Gastrocnemius medialis (tissue), 4 donors: Measurements from ENCODE around the gene GJA10. TPM values are rescaled to one million over a fixed set of nuclear protein-coding genes. Genes with fewer than 3 reads are reported as not detected.
"Not testable (repeated sequence)": the region's sequence is repeated elsewhere in the genome, so short reads cannot be mapped to it uniquely, and the experiment has no call there.

Source experiments
- ATAC-seq, 2 donors: fragments of 150-250 bp; one replicate each; pipeline ENCODE4 v1.9.1; 2016
- DNase-seq, 2 donors: peaks; one replicate each; pipeline ENCODE4 v3.0.0-alpha.2; 2019
- H3K27ac ChIP-seq, 4 donors: fragments of 200-600 bp; sonication (generic); 1 replicate in 1 of 4; 2 replicates in 3 of 4; pipeline ENCODE4 v1.5.1; 2016 to 2018; ENCODE audit warnings: mild to moderate bottlenecking in 2 of 4, moderate library complexity in 1 of 4
- H3K27me3 ChIP-seq, 3 donors: fragments of 200-600 bp; sonication (generic) in 2 of 3; 1 replicate in 1 of 3; 2 replicates in 2 of 3; pipeline versions ENCODE4 v1.5.1 to v1.6.0; 2016 to 2019; ENCODE audit warnings: mild to moderate bottlenecking in 1 of 3, moderate library complexity in 1 of 3
- H3K36me3 ChIP-seq, 2 donors: fragments of 200-600 bp; sonication (generic) in 1 of 2; one replicate each; pipeline ENCODE4 v1.5.1; 2017 to 2018
- H3K4me1 ChIP-seq, 2 donors: fragments of 200-600 bp; sonication (generic) in 1 of 2; one replicate each; pipeline ENCODE4 v1.5.1; 2016 to 2017; ENCODE audit warnings: mild to moderate bottlenecking in 2 of 2
- H3K4me3 ChIP-seq, 4 donors: fragments of 200-600 bp; sonication (generic) in 3 of 4; 1 replicate in 1 of 4; 2 replicates in 3 of 4; pipeline ENCODE4 v1.5.1; 2016 to 2019; ENCODE audit warnings: mild to moderate bottlenecking in 2 of 4
- H3K9me3 ChIP-seq, 3 donors: fragments of 200-600 bp; sonication (generic) in 2 of 3; 1 replicate in 1 of 3; 2 replicates in 2 of 3; pipeline ENCODE4 v1.5.1; 2016 to 2019
- POLR2A ChIP-seq, 2 donors: fragments of 450-650 bp; IDR thresholded peaks; one replicate each; pipeline ENCODE4 v1.6.1; 2017; ENCODE audit warnings: antibody characterized with exemption in 2 of 2, mild to moderate bottlenecking in 2 of 2, moderate library complexity in 2 of 2
- in situ Hi-C, 4 donors: fragments of 200-750 bp; cut with MboI; loops; one replicate each; pipeline versions ENCODE4 v1.15.0 to v1.8.0; 2017; ENCODE audit warnings: low sequenced_read_pairs in 4 of 4
- intact Hi-C: fragments of 100-400 bp; cut with DNase I; formaldehyde crosslinking; loops from one replicate; pipeline ENCODE4 v1.15.1; 2023; ENCODE audit warnings: low total_unique reads
- total RNA-seq, 4 donors: library from RNA; depleted of rRNA; stranded (reverse); fragments of >200 nt; gene quantifications; one replicate each; pipeline versions ENCODE4 v1.1.0 to v1.2.3, GENCODE V29; 2016
- TF ChIP-seq, protein P1 (sequence below), 5 experiments: fragments of 450-650 bp in 3 of 5; fragments of 200-600 bp in 2 of 5; sonication (generic) in 2 of 5; IDR thresholded peaks in 4 of 5; conservative IDR thresholded peaks in 1 of 5; 1 replicate in 4 of 5; 2 replicates in 1 of 5; pipeline ENCODE4 v1.5.1; 2016 to 2019; ENCODE audit warnings: antibody characterized with exemption in 5 of 5, mild to moderate bottlenecking in 3 of 5, moderate library complexity in 3 of 5

The GJA10 gene
- total RNA-seq, 4 donors from 2014 or later, result not detected

DNA sequence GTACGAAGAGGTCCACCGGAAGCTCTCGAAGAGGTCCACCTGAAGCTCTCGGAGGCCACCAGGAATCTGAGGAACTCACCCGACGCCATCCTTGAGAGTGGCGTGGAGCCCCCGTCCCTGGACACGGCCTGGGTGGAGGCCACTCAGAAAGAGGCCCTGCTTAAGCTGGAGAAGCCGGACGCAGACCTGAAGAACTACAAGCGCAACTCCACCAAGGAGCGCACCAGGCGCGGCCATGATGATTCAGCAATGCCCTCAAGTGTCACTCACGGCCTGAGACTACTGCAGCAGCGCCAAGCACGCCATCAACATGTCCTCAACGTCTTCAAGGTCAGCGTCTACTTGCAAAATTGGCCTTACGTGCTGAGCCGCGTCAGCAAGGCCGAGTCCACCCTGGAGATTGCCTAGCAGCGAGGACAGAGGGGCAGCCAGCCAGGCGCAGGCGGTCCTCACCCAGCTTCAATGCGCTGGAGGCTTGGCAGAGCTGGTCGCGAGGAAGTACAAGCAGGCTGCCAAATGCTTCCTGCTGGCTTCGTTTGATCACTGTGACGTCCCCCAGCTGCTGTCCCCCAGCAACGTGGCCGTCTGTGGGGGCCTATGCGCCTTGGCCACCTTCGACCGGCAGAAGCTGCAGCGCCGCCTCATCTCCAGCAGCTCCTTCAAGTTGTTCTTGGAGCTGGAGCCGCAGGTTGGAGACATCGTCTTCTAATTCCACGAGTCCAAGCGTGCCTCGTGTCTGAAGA, 7.7 kb upstream of the GJA10 start:
- no peak for DNase-seq
- no peaks in the 10 kb centered on the region for H3K4me1 ChIP-seq
- no peak for ATAC-seq
- TF ChIP-seq, protein P1, sequence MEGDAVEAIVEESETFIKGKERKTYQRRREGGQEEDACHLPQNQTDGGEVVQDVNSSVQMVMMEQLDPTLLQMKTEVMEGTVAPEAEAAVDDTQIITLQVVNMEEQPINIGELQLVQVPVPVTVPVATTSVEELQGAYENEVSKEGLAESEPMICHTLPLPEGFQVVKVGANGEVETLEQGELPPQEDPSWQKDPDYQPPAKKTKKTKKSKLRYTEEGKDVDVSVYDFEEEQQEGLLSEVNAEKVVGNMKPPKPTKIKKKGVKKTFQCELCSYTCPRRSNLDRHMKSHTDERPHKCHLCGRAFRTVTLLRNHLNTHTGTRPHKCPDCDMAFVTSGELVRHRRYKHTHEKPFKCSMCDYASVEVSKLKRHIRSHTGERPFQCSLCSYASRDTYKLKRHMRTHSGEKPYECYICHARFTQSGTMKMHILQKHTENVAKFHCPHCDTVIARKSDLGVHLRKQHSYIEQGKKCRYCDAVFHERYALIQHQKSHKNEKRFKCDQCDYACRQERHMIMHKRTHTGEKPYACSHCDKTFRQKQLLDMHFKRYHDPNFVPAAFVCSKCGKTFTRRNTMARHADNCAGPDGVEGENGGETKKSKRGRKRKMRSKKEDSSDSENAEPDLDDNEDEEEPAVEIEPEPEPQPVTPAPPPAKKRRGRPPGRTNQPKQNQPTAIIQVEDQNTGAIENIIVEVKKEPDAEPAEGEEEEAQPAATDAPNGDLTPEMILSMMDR (IDR thresholded peaks at IDR 0.05 in 4 of 5, conservative IDR thresholded peaks at IDR 0.05 in 1 of 5), result no peak
- no peak for TF ChIP-seq POLR2A (IDR thresholded peaks at IDR 0.05)
- H3K27ac ChIP-seq, result no peak overlapping the region
- H3K27me3 ChIP-seq, result peaks cover 8 to 19% (median 8%) of the 10 kb centered on the region in 3 donors
- H3K4me3 ChIP-seq, result no peak overlapping the region
- in situ Hi-C loops (no loop called here), intact Hi-C loops (no loop called here)
- no peaks in the 10 kb centered on the region for H3K9me3 ChIP-seq
- no peaks in the 10 kb centered on the region for H3K36me3 ChIP-seq

DNA sequence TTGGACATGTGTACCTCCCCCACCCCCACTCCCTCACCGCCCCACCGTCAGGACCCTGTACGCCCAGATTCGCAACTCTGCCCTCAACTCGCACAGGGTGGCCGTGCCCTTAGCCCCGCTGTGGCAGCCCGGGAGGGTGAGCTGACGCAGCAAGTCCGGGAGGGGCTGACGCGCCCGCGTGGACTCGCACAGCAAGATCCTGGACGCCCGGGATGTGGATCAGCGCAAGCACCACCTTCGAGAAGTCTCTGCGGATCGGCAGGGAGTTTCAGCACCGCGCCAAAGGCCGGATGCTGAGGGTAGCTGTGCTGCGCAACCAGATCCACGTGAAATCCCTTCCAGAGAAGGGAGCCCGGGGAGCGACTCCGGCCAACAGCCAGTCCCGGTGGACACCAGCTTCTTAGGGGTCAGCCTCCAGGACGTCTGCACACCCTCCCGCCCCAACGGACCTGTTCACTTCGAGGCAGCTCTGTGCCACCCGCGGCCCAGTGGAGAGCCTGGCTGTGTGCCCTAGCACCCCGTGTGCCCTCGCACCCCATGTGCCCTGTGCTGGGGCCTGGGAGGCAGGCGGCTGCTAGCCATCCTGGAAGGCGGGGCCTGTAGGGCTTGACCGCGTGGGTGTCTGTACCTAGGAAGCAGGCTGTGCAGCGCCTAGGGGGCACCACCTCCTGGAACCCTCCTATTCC, 6.7 kb upstream of the GJA10 start:
- Histone ChIP-seq H3K36me3 (no peaks in the 10 kb centered on the region), H3K4me1 (no peaks in the 10 kb centered on the region), H3K4me3 (no peak overlapping the region), H3K27ac (no peak overlapping the region), H3K9me3 (no peaks in the 10 kb centered on the region), H3K27me3 (peaks cover 13 to 26% (median 13%) of the 10 kb centered on the region in 3 donors)
- intact Hi-C loops, result no loop called here
- TF ChIP-seq POLR2A (IDR thresholded peaks at IDR 0.05), result no peak
- TF ChIP-seq, protein P1 (IDR thresholded peaks at IDR 0.05 in 4 of 5, conservative IDR thresholded peaks at IDR 0.05 in 1 of 5), result no peak
- in situ Hi-C loops, result no loop called here
- DNase-seq (no peak), ATAC-seq (no peak)

DNA sequence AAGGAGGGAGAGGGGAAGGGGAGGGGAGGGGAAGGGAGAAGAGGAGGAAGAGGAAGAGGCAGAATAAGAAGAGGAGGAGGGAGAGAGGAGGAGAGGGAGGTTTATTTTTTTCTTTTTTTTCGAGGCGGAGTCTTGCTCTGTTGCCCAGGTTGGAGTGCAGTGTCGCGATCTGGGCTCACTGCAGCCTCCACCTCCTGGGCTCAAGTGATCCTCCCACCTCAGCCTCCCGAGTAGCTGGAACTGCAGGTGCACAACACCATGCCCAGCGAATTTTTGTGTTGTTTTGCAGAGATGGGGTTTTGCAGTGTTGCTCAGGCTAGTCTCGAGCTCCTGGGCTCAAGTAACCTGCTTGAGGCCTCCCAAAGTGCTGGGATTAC, 6.1 kb upstream of the GJA10 start:
- no peak for ATAC-seq
- no peak overlapping the region for H3K27ac ChIP-seq
- no peak for TF ChIP-seq POLR2A (IDR thresholded peaks at IDR 0.05)
- TF ChIP-seq, protein P1 (IDR thresholded peaks at IDR 0.05 in 4 of 5, conservative IDR thresholded peaks at IDR 0.05 in 1 of 5), result no peak
- no peak for DNase-seq
- intact Hi-C loops, result no loop called here
- H3K9me3 ChIP-seq, result no peaks in the 10 kb centered on the region
- no peaks in the 10 kb centered on the region for H3K36me3 ChIP-seq
- no peak overlapping the region for H3K4me3 ChIP-seq
- H3K4me1 ChIP-seq, result no peaks in the 10 kb centered on the region
- H3K27me3 ChIP-seq, result peaks cover 13 to 26% (median 18%) of the 10 kb centered on the region in 3 donors
- in situ Hi-C loops, result no loop called here

DNA sequence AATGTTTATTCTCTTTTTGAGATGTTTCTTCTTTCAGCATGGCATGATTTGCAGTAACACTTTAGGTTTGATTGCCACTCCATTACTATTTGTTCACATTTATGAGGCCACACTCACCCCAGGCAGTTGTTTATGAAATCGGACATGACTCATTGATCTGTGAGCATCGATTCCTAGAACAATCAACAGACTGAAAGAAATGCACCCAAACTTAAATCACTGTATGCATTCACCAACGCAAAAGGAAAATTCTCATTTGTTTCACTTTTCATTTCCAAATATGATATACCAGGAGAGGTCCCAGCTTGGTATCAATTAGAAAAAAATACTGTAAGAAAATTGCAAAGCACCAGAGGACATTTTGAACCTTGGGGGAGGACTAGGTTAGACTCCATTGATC, 5.4 kb upstream of the GJA10 start:
- DNase-seq (no peak), ATAC-seq (no peak)
- Histone ChIP-seq H3K27me3 (peaks cover 19 to 32% (median 21%) of the 10 kb centered on the region in 3 donors), H3K4me1 (no peaks in the 10 kb centered on the region), H3K36me3 (no peaks in the 10 kb centered on the region), H3K4me3 (no peak overlapping the region), H3K27ac (no peak overlapping the region), H3K9me3 (no peaks in the 10 kb centered on the region)
- in situ Hi-C loops, result no loop called here
- intact Hi-C loops, result no loop called here
- no peak for TF ChIP-seq POLR2A (IDR thresholded peaks at IDR 0.05)
- TF ChIP-seq, protein P1 (IDR thresholded peaks at IDR 0.05 in 4 of 5, conservative IDR thresholded peaks at IDR 0.05 in 1 of 5), result no peak

DNA sequence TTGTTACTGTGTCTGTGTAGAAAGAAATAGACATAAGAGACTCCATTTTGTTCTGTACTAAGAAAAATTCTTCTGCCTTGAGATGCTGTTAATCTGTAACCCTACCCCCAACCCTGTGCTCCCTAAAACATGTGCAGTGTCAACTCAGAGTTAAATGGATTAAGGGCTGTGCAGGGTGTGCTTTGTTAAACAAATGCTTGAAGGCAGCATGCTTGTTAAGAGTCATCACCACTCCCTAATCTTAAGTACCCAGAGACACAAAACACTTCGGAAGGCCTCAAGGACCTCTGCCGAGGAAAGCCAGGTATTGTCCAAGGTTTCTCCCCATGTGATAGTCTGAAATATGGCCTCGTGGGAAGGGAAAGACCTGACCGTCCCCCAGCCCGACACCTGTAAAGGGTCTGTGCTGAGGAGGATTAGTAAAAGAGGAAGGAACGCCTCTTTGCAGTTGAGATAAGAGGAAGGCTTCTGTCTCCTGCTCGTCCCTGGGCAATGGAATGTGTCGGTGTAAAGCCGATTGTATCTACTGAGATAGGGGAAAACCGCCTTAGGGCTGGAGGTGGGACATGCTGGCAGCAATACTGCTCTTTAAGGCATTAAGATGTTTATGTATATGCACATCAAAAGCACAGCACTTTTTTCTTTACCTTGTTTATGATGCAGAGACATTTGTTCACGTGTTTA, 3.3 kb upstream of the GJA10 start:
- H3K27ac ChIP-seq, ATAC-seq, H3K36me3 ChIP-seq, in situ Hi-C loops, H3K9me3 ChIP-seq, intact Hi-C loops, H3K4me1 ChIP-seq, H3K4me3 ChIP-seq, DNase-seq: not testable (repeated sequence)
- peaks cover 21 to 34% (median 24%) of the 10 kb centered on the region in 3 donors for H3K27me3 ChIP-seq

DNA sequence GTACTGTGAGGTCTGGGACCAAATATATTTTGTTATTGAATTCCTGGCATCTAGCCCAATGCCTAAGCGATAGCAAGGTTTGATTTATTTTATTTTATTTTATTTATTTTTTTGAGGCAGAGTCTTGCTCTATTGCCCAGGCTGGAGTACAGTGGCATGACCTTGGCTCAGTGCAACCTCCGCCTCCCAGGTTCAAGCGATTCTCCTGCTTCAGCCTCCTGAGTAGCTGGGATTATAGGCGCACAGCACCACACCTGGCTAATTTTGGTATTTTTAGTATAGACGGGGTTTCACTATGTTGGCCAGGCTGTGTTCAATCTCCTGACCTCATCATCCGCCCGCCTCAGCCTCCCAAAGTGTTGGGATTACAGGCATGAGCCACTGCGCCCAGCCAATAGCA, 1.7 kb upstream of the GJA10 start:
- DNase-seq, H3K9me3 ChIP-seq, H3K4me1 ChIP-seq, H3K36me3 ChIP-seq, intact Hi-C loops, ATAC-seq, in situ Hi-C loops, H3K27ac ChIP-seq, H3K4me3 ChIP-seq: not testable (repeated sequence)
- peaks cover 20 to 32% (median 24%) of the 10 kb centered on the region in 3 donors for H3K27me3 ChIP-seq
